ENCODE results near the gene CDHR2. TPM values are rescaled to one million over a fixed set of nuclear protein-coding genes. Genes with fewer than 3 reads are reported as not detected.

CDHR2 gene
- total RNA-seq, 2 donors from 2014 or later, result 0.29 TPM

DNA sequence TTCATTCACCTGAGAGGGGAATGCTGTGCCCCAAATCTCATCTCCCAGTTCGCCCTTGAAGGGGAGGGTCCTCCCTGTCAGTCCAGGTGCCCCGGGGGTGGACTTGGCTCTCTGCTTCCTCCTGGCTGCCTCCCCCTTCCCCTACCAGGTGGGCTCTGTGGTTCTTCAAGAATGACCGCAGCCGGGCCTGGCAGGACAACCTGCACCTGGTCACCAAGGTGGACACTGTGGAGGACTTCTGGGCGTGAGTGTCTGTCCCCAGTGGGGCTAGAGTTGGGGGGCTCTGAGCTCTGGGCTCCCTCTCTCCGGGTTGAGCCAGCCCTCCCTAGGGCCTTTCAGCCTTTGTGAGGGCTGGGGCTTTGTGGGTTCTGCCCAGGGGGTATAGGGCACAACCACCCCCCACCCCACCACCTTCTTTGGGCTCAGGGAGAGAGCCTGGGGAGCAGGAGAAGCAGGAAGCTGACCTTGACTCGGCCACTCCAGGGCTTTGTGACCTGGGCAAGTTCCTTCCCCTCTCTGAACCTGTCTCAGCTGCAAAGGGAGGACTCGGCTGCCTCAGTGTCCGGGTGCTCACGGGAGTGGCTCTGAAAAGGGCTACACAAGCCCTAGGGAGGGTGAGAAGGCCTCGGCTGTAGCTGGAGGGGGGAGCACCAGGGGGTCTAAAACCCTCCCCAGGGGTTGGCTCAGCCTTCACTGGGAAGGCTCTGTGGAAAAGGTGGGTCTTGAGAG, 94.5 kb downstream of the CDHR2 start:
- intact Hi-C loops (cut with DNase I), result loop anchor here in 1 of 2 donors (10.0 kb wide), 1 partner anchor 199 kb away; the partner anchor contains the start of gene FAF2
- ATAC-seq (no peak), DNase-seq (no peak)

GRCh38 chr5:176644294-176644693, 95.2 kb downstream of the CDHR2 start:
- intact Hi-C loops (cut with DNase I), result loop anchor here in 1 of 2 donors (10.0 kb wide), 1 partner anchor 199 kb away; the partner anchor contains the start of gene FAF2
- ATAC-seq (no peak), DNase-seq (no peak)

DNA sequence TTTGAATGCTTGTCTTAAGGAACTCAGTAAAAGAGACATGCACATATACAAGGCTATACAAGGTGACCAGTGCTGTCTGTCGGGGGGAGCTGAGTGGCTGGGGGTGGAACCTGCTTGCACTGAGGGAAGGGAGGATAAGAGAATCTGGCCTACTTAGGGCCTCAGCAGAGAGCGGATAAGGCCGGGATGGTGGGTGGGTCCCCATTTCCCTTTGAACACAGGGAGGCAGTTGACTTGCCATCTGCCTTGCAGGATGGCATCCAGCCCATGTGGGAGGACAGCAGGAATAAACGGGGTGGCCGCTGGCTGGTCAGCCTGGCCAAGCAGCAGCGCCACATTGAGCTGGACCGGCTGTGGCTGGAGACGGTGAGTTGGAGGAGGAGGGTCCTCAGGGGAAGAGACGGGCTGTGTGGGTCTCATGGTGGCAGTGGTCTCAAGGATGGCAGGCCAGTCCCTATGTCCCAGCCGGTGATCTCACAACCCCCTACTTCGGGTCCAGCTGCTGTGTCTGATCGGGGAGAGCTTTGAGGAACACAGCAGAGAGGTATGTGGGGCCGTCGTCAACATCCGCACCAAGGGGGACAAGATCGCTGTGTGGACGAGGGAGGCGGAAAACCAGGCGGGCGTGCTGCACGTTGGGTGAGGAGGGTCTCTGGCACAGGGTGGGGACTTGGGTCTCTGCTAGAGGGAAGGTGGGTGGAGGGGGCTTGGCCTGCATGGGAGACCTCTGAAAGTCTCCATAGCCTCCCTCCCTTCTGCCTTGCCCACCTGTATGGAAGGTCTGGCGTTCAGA, 95.9 kb downstream of the CDHR2 start:
- no peak for ATAC-seq
- intact Hi-C loops (cut with DNase I), result loop anchor here (5.0 to 10.0 kb wide), 3 partner anchors 68 to 200 kb away; partner anchors contain the start of gene FAF2 (in 1 of the 2)
- DNase-seq, result no peak

Small RNAs within 50 kb of the gene (microRNA-seq; reads per million reads assigned to microRNA genes)
- 0 reads per million in 2 donors for gene MIR4281

Other genes with a start within 250 kb of the CDHR2 start
- gene KIAA1191, start 187.6 kb upstream of the CDHR2 start, total RNA-seq, result 10 to 100 TPM; 79.6 to 86.0 TPM
- 1 to 10 TPM; 8.0 to 8.2 TPM for gene ARL10, start 183.9 kb upstream of the CDHR2 start, total RNA-seq
- 10 to 100 TPM; 15.6 to 30.2 TPM for gene NOP16, start 160.7 kb upstream of the CDHR2 start, total RNA-seq
- 100 to 1,000 TPM; 159 to 166 TPM for gene HIGD2A, start 160.6 kb upstream of the CDHR2 start, total RNA-seq
- 100 to 1,000 TPM; 173 to 199 TPM for gene CLTB, start 132.8 kb upstream of the CDHR2 start, total RNA-seq
- 10 to 100 TPM; 15.3 to 23.3 TPM for gene FAF2, start 101.0 kb upstream of the CDHR2 start, total RNA-seq
- gene RNF44, start 11.9 kb upstream of the CDHR2 start, total RNA-seq, result 10 to 100 TPM; 24.5 to 26.6 TPM
- under 1 TPM; 0.81 to 0.97 TPM for gene GPRIN1, start 60.8 kb downstream of the CDHR2 start, total RNA-seq
- 1 to 10 TPM in 1 of 2 donors, under 1 TPM in 1; 0.74 to 1.3 TPM for gene SNCB, start 81.2 kb downstream of the CDHR2 start, total RNA-seq
- not detected for gene EIF4E1B, start 81.3 kb downstream of the CDHR2 start, total RNA-seq
- 10 to 100 TPM; 21.2 to 25.6 TPM for gene TSPAN17, start 98.1 kb downstream of the CDHR2 start, total RNA-seq